IMR-90 (cell line): ENCODE measurements around the gene MYLK4. TPM values are rescaled to one million over a fixed set of nuclear protein-coding genes. Genes with fewer than 3 reads are reported as not detected.

Experiments used
- ATAC-seq: fragments of 200-7000 bp; cut with Tn5 transposase; 2 replicates; pipeline ENCODE4 v1.9.1; 2020; ENCODE audit warnings: low read depth, mild to moderate bottlenecking, moderate library complexity
- BruUV-seq: library from RNA; stranded (reverse); fragments of 400-500 nt; replicated peaks from 2 replicates; lab custom pipeline; 2021; lab: Mats Ljungman, UMichigan
- CTCF ChIA-PET: fragments of 300-600 bp; formaldehyde crosslinking; extraction: SDS; loops from one replicate; lab custom pipeline; 2021; ENCODE audit warnings: antibody characterized with exemption; lab: Yijun Ruan, JAX
- POLR2A ChIA-PET: fragments of 300-600 bp; sonication (Branson Sonifier 250); formaldehyde crosslinking; loops from one replicate; lab custom pipeline; 2022; ENCODE audit warnings: antibody characterized with exemption; ENCODE audit not compliant: unreplicated experiment; lab: Charles Lee
- DNase-seq: peaks from one replicate; pipeline ENCODE4 v3.0.0; 2013
- H2AFZ ChIP-seq: replicated peaks from 2 replicates; pipeline ENCODE3; 2013; ENCODE audit warnings: low read length, mild to moderate bottlenecking; ENCODE audit not compliant: poor library complexity
- H2AK5ac ChIP-seq: 2 replicates; pipeline ENCODE4 v1.6.1; 2013; ENCODE audit warnings: low read depth, low read length, inconsistent platforms
- H2AK9ac ChIP-seq: replicated peaks from 2 replicates; pipeline ENCODE3; 2013; ENCODE audit warnings: mild to moderate bottlenecking, low read depth, low read length, moderate library complexity; ENCODE audit not compliant: poor library complexity
- H2BK120ac ChIP-seq: 2 replicates; pipeline ENCODE4 v1.6.1; 2013; ENCODE audit warnings: low read depth, low read length, inconsistent platforms
- H2BK15ac ChIP-seq: 3 replicates; pipeline ENCODE4 v1.6.1; 2013; ENCODE audit warnings: low read depth, low read length, inconsistent platforms
- H2BK20ac ChIP-seq: 2 replicates; pipeline ENCODE4 v1.6.1; 2013; ENCODE audit warnings: low read depth, mild to moderate bottlenecking, inconsistent platforms, low read length, moderate library complexity
- H2BK5ac ChIP-seq: 2 replicates; pipeline ENCODE4 v1.6.1; 2013; ENCODE audit warnings: mild to moderate bottlenecking, low read depth, low read length, inconsistent platforms; ENCODE audit not compliant: poor library complexity, severe bottlenecking
- H3K14ac ChIP-seq: replicated peaks from 2 replicates; pipeline ENCODE4 v1.6.1; 2013; ENCODE audit warnings: low read depth, low read length, inconsistent platforms
- H3K18ac ChIP-seq: 2 replicates; pipeline ENCODE4 v1.6.1; 2013; ENCODE audit warnings: low read depth, low read length, control low read depth
- H3K23ac ChIP-seq: 2 replicates; pipeline ENCODE4 v1.6.1; 2013; ENCODE audit warnings: low read depth, low read length, inconsistent platforms
- H3K27ac ChIP-seq: 2 replicates; pipeline ENCODE4 v1.5.1; 2013; ENCODE audit warnings: mild to moderate bottlenecking, control low read depth, low read length; ENCODE audit not compliant: insufficient read depth
- H3K27me3 ChIP-seq: 2 replicates; pipeline ENCODE4 v1.6.1; 2013; ENCODE audit warnings: low read length; ENCODE audit not compliant: control insufficient read depth, insufficient read depth
- H3K36me3 ChIP-seq: 2 replicates; pipeline ENCODE4 v1.6.1; 2013; ENCODE audit warnings: low read length, mixed read lengths; ENCODE audit not compliant: control insufficient read depth, insufficient read depth
- H3K4ac ChIP-seq: 2 replicates; pipeline ENCODE4 v1.6.1; 2013; ENCODE audit warnings: low read depth, low read length, inconsistent platforms
- H3K4me1 ChIP-seq: 2 replicates; pipeline ENCODE4 v1.6.1; 2013; ENCODE audit warnings: low read length, mixed read lengths; ENCODE audit not compliant: control insufficient read depth, insufficient read depth
- H3K4me2 ChIP-seq: 2 replicates; pipeline ENCODE4 v1.6.1; 2013; ENCODE audit warnings: low read depth, mild to moderate bottlenecking, control low read depth, low read length, moderate library complexity
- H3K4me3 ChIP-seq: 2 replicates; pipeline ENCODE4 v1.5.1; 2013; ENCODE audit warnings: low read depth, mild to moderate bottlenecking, control low read depth, low read length, moderate library complexity; ENCODE audit not compliant: insufficient read depth
- H3K56ac ChIP-seq: 2 replicates; pipeline ENCODE4 v1.6.1; 2013; ENCODE audit warnings: low read length, inconsistent platforms; ENCODE audit not compliant: insufficient read depth; ENCODE audit errors: extremely low read depth
- H3K79me1 ChIP-seq, 2 experiments: 2 replicates each; pipeline ENCODE4 v1.6.1; 2013; ENCODE audit warnings: low read length in 2 of 2, inconsistent platforms in 1 of 2, low read depth in 1 of 2
- H3K9ac ChIP-seq: 2 replicates; pipeline ENCODE4 v1.6.1; 2013; ENCODE audit warnings: low read depth, low read length, control low read depth
- H3K9me1 ChIP-seq: 2 replicates; pipeline ENCODE4 v1.6.1; 2013; ENCODE audit warnings: low read length, inconsistent platforms; ENCODE audit not compliant: insufficient read depth
- H3K9me3 ChIP-seq: 2 replicates; pipeline ENCODE4 v1.6.1; 2013; ENCODE audit warnings: low read length; ENCODE audit not compliant: control insufficient read depth, insufficient read depth
- H4K20me1 ChIP-seq: 2 replicates; pipeline ENCODE4 v1.6.1; 2013; ENCODE audit warnings: low read length, inconsistent platforms; ENCODE audit not compliant: insufficient read depth
- H4K5ac ChIP-seq: 2 replicates; pipeline ENCODE4 v1.6.1; 2013; ENCODE audit warnings: mild to moderate bottlenecking, low read depth, low read length, control low read depth
- H4K8ac ChIP-seq, 2 experiments: 2 replicates each; pipeline ENCODE4 v1.6.1; 2013; ENCODE audit warnings: low read depth in 2 of 2, low read length in 2 of 2, control low read depth in 1 of 2, inconsistent platforms in 1 of 2
- H4K91ac ChIP-seq: 2 replicates; pipeline ENCODE4 v1.6.1; 2013; ENCODE audit warnings: low read depth, low read length, inconsistent platforms; ENCODE audit not compliant: insufficient read depth
- BHLHE40 ChIP-seq: fragments of 150-350 bp; IDR thresholded peaks from 2 replicates; pipeline ENCODE4 v1.6.1; 2016; ENCODE audit warnings: mild to moderate bottlenecking, low read depth, low read length
- CEBPB ChIP-seq: IDR thresholded peaks from 2 replicates; pipeline ENCODE4 v1.6.1; 2012; ENCODE audit warnings: low read depth, low read length, improper control_type of control experiment
- CHD1 ChIP-seq: IDR thresholded peaks from 2 replicates; pipeline ENCODE4 v1.6.1; 2012; ENCODE audit warnings: low read depth, low read length, improper control_type of control experiment
- CTCF ChIP-seq: conservative IDR thresholded peaks from 2 replicates; pipeline ENCODE4 v1.5.1; 2012; ENCODE audit warnings: mild to moderate bottlenecking, low read depth, low read length, improper control_type of control experiment
- ELK1 ChIP-seq: fragments of 150-350 bp; IDR thresholded peaks from 2 replicates; pipeline ENCODE4 v1.6.1; 2016; ENCODE audit warnings: low read depth, mild to moderate bottlenecking, low read length, moderate library complexity, borderline replicate concordance
- FOS ChIP-seq: fragments of 150-350 bp; IDR thresholded peaks from 2 replicates; pipeline ENCODE4 v1.6.1; 2016; ENCODE audit warnings: low read depth, low read length
- MAFK ChIP-seq: IDR thresholded peaks from 2 replicates; pipeline ENCODE4 v1.6.1; 2012; ENCODE audit warnings: low read depth, low read length, improper control_type of control experiment
- MAZ ChIP-seq: IDR thresholded peaks from 2 replicates; pipeline ENCODE4 v1.6.1; 2012; ENCODE audit warnings: low read depth, mild to moderate bottlenecking, low read length, improper control_type of control experiment, moderate library complexity, borderline replicate concordance
- MXI1 ChIP-seq: IDR thresholded peaks from 2 replicates; pipeline ENCODE4 v1.6.1; 2012; ENCODE audit warnings: low read depth, mild to moderate bottlenecking, low read length, moderate library complexity, borderline replicate concordance
- NFE2L2 ChIP-seq: fragments of 150-350 bp; IDR thresholded peaks from 2 replicates; pipeline ENCODE4 v1.6.1; 2016; ENCODE audit warnings: low read depth, mild to moderate bottlenecking, low read length
- POLR2A ChIP-seq: IDR thresholded peaks from 2 replicates; pipeline ENCODE4 v1.6.1; 2012; ENCODE audit warnings: mild to moderate bottlenecking, low read depth, low read length
- RAD21 ChIP-seq: IDR thresholded peaks from 2 replicates; pipeline ENCODE4 v1.6.1; 2012; ENCODE audit warnings: low read length, improper control_type of control experiment
- RCOR1 ChIP-seq: IDR thresholded peaks from 2 replicates; pipeline ENCODE4 v1.6.1; 2012; ENCODE audit warnings: mild to moderate bottlenecking, low read length, improper control_type of control experiment; ENCODE audit not compliant: insufficient replicate concordance
- RFX5 ChIP-seq: IDR thresholded peaks from 2 replicates; pipeline ENCODE4 v1.8.0; 2012; ENCODE audit warnings: low read depth, mild to moderate bottlenecking, low read length, moderate library complexity
- SMC3 ChIP-seq: fragments of 150-350 bp; IDR thresholded peaks from 2 replicates; pipeline ENCODE4 v1.6.1; 2016; ENCODE audit warnings: low read depth, mild to moderate bottlenecking, antibody characterized with exemption, low read length, moderate library complexity
- USF2 ChIP-seq: fragments of 150-350 bp; IDR thresholded peaks from 2 replicates; pipeline ENCODE4 v1.6.1; 2017; ENCODE audit warnings: mild to moderate bottlenecking, antibody characterized with exemption, low read length, low read depth
- WGBS, 2 experiments: methylation state at CpG; one replicate each; pipeline versions ENCODE4 v1.1.5 to v1.1.7; 2013; ENCODE audit warnings: missing lambda C conversion rate in 2 of 2; ENCODE audit not compliant: insufficient read length in 1 of 2; ENCODE audit errors: extremely low coverage in 2 of 2; 5-methylcytosine and 5-hydroxymethylcytosine counted together
- dilution Hi-C: fragments of 300-500 bp; cut with HindIII; formaldehyde crosslinking; loops from one replicate; pipeline ENCODE4 v1.14.3; 2018; ENCODE audit warnings: low sequenced_read_pairs; ENCODE audit not compliant: unreplicated experiment
- in situ Hi-C: fragments of 300-500 bp; cut with MboI; formaldehyde crosslinking; loops from 3 replicates; pipeline ENCODE4 v1.14.3; 2019; ENCODE audit warnings: low sequenced_read_pairs, inconsistent platforms, mixed read lengths
- intact Hi-C: fragments of 100-400 bp; cut with micrococcal nuclease; formaldehyde crosslinking; loops from 2 replicates; pipeline ENCODE4 v1.10.0; 2022
- polyA plus RNA-seq, 3 experiments: library from polyadenylated mRNA; depleted of rRNA; stranded (reverse); fragments of >200 nt; gene quantifications; 2 replicates each; pipeline ENCODE4 v1.2.3, GENCODE V29; 2012; ENCODE audit warnings: low replicate concordance in 1 of 3
- total RNA-seq: library from RNA; depleted of rRNA; stranded (reverse); fragments of >200 nt; gene quantifications from 2 replicates; pipeline ENCODE4 v1.2.3, GENCODE V29; 2012

MYLK4 gene
- total and polyA plus RNA-seq, 2 of the 4 experiments (the other 2 are of a cell fraction): under 0.01 to 0.07 TPM

GRCh38 chr6:2780102-2780737, 29.5 kb upstream of the MYLK4 start:
- no peak overlapping the region for H2AFZ ChIP-seq
- CTCF ChIA-PET: no interaction called here
- H2BK15ac ChIP-seq: no peak overlapping the region
- no peak overlapping the region for H3K4me2 ChIP-seq
- no peak overlapping the region for H2BK120ac ChIP-seq
- H3K14ac ChIP-seq: no peak overlapping the region
- H3K4me1 ChIP-seq: peaks cover 9% of the 10 kb centered on the region
- H3K4me3 ChIP-seq: no peak overlapping the region
- no peaks in the 10 kb centered on the region for H3K27me3 ChIP-seq
- peaks cover 41% of the 10 kb centered on the region for H3K36me3 ChIP-seq
- TF ChIP-seq USF2 (no peak), CHD1 (no peak), NFE2L2 (no peak), ELK1 (no peak), MAFK (no peak), RCOR1 (no peak), POLR2A (no peak), MXI1 (no peak), CEBPB (no peak), SMC3 (no peak), CTCF (no peak), FOS (no peak), BHLHE40 (no peak), RFX5 (no peak), RAD21 (no peak), MAZ (no peak)
- H3K56ac ChIP-seq: no peak overlapping the region
- no peak overlapping the region for H4K91ac ChIP-seq
- no peak overlapping the region for H4K8ac ChIP-seq
- H3K27ac ChIP-seq: no peak overlapping the region
- 60% methylated on average over 1 of the region's 9 CpGs; no CpG with 5 or more reads in 1 of the 2 experiments for WGBS, 2 experiments
- ATAC-seq (no peak), DNase-seq (no peak)
- no peak overlapping the region for H2AK5ac ChIP-seq
- peaks cover 68 to 92% of the 10 kb centered on the region in 2 experiments; a peak in 3 of 4 replicates for H3K79me1 ChIP-seq
- dilution Hi-C loops: no loop called here
- H3K9ac ChIP-seq: no peak overlapping the region
- H2BK5ac ChIP-seq: no peak overlapping the region
- H2BK20ac ChIP-seq: no peak overlapping the region
- peaks cover 31% of the 10 kb centered on the region for H3K9me1 ChIP-seq
- no TSS peak for BruUV-seq
- no peak overlapping the region for H3K18ac ChIP-seq
- intact Hi-C loops: no loop called here
- H4K20me1 ChIP-seq: peaks cover 33% of the 10 kb centered on the region
- no peak overlapping the region for H3K4ac ChIP-seq
- POLR2A ChIA-PET: no interaction called here
- H3K9me3 ChIP-seq: no peaks in the 10 kb centered on the region
- no peak overlapping the region for H3K23ac ChIP-seq
- no peak overlapping the region for H4K5ac ChIP-seq
- in situ Hi-C loops: no loop called here
- H2AK9ac ChIP-seq: no peak overlapping the region
